Naive B cell (primary cell): ENCODE data around the gene RTKN2. TPM values are rescaled to one million over a fixed set of nuclear protein-coding genes. Genes with fewer than 3 reads are reported as not detected.
"Not testable (repeated sequence)": the region's sequence is repeated elsewhere in the genome, so short reads cannot be mapped to it uniquely, and the experiment has no call there.

Experiments
- ATAC-seq, 2 donors: fragments of 150-1000 bp; cut with Tn5 transposase; 2 replicates each; pipeline ENCODE4 v1.10.0; 2021; ENCODE audit warnings: low read depth in 2 of 2, mild to moderate bottlenecking in 2 of 2, moderate library complexity in 2 of 2
- DNase-seq: peaks from one replicate; pipeline ENCODE4 v3.0.0; 2022
- H3K27ac Mint-ChIP-seq, 6 donors: one replicate each; pipeline ENCODE4 v1.8.0; 2020 to 2022; ENCODE audit warnings: mild to moderate bottlenecking in 6 of 6, mixed read lengths in 6 of 6, moderate library complexity in 5 of 6, inconsistent platforms in 2 of 6
- H3K27me3 Mint-ChIP-seq, 3 donors: one replicate each; pipeline ENCODE4 v1.8.0; 2021 to 2022; ENCODE audit warnings: mixed read lengths in 3 of 3, mild to moderate bottlenecking in 1 of 3
- H3K36me3 Mint-ChIP-seq, 2 donors: one replicate each; pipeline ENCODE4 v1.8.0; 2020 to 2022; ENCODE audit warnings: mixed read lengths in 2 of 2, inconsistent platforms in 1 of 2, mild to moderate bottlenecking in 1 of 2
- H3K4me1 Mint-ChIP-seq, 3 donors: one replicate each; pipeline ENCODE4 v1.8.0; 2020 to 2022; ENCODE audit warnings: mixed read lengths in 3 of 3, inconsistent platforms in 1 of 3, mild to moderate bottlenecking in 1 of 3, moderate library complexity in 1 of 3
- H3K4me3 Mint-ChIP-seq, 8 donors: one replicate each; pipeline ENCODE4 v1.8.0; 2020 to 2022; ENCODE audit warnings: mild to moderate bottlenecking in 8 of 8, mixed read lengths in 8 of 8, moderate library complexity in 8 of 8, inconsistent platforms in 2 of 8
- H3K9me3 Mint-ChIP-seq, 7 donors: one replicate each; pipeline ENCODE4 v1.8.0; 2020 to 2022; ENCODE audit warnings: mixed read lengths in 7 of 7, mild to moderate bottlenecking in 5 of 7, inconsistent platforms in 2 of 7, moderate library complexity in 1 of 7
- polyA plus RNA-seq, 6 donors: library from polyadenylated mRNA; unstranded; fragments of 300-500 nt; fragmentation: Illumina TruSeq; gene quantifications; one replicate each; pipeline ENCODE4 v1.2.3, GENCODE V29; 2021; ENCODE audit warnings: low read depth in 6 of 6

RTKN2 gene
- polyA plus RNA-seq, 6 donors from 2014 or later = 0.04 to 0.73 (median 0.17) TPM

DNA sequence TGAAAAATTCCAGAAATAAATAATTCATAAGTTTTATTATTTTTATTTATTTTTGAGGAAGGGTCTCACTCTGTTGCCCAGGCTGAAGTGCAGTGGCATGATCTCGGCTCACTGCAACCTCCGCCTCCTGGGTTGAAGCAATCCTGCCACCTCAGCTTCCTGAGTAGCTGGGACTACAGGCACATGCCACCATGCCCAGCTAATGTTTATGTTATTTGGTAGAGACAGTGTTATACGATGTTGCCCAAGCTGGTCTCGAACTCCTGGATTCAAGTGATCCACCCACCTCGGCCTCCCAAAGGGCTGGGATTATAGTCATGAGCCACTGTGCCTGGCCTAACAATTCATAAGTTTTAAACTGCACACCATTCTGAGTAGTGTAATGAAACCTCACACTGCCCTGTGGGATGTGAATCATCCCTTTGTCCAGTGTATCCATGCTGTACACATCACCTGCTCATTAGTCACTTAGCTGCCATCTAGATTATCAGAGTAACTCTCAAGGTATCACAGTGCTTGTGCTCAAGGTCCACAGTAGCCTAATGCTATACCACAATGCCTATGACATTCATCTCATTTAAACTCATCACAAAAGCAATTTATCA, 17.9 kb downstream of the RTKN2 start:
- ATAC-seq (no peak), DNase-seq (no peak)
- Mint-ChIP-seq H3K27ac (peak overlapping the region in 1 of 6 donors; percentile 47), H3K36me3 (no peaks in the 10 kb centered on the region), H3K27me3 (no peaks in the 10 kb centered on the region), H3K4me1 (peaks cover 3 to 6% (median 4%) of the 10 kb centered on the region in 3 donors), H3K9me3 (peaks cover 0 to 4% (median 0%) of the 10 kb centered on the region in 7 donors), H3K4me3 (no peak overlapping the region)

DNA sequence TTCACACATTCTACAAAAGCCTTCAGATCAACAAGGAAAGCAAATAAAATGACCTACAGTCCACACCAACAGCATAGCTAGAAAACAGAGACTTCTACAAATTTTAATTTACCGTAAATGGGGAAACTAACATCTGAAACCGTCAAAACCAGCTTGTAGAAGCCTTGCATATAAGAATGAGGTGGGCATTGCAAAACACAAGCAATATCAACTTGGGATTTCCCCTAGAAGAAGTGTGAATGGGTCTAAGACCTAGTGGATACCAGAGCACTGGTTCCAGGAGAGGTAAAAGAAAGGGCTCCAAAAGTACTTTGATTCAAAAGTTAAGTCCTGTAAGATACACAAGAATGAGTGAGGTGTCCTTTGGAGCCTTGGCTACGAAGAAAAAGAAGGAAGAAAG, 18.7 kb downstream of the RTKN2 start:
- Mint-ChIP-seq H3K4me1 (peaks cover 9 to 12% (median 10%) of the 10 kb centered on the region in 3 donors), H3K9me3 (peaks cover 0 to 4% (median 0%) of the 10 kb centered on the region in 7 donors), H3K27me3 (no peaks in the 10 kb centered on the region), H3K27ac (peak overlapping the region in 1 of 6 donors; percentile 88), H3K36me3 (no peaks in the 10 kb centered on the region), H3K4me3 (no peak overlapping the region)
- no peak for DNase-seq
- ATAC-seq = no peak

DNA sequence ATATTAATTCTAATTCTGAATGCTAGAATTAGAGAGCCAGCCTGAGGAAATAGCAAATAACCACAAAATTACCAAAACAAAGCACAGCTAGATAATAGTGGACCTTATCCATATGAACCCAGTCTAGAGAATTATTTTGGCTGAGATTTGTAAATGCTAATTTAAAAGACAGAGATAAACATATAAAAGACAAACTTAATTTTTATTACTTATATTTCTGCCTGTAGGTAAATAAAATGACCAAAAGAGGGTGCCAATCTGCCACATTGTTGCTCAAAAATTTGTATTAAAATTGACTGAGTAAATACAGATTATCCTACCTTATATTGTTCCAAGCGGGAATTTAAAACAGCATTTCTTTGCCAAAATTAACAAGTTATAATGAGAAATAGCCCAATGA, 20.2 kb downstream of the RTKN2 start:
- no peak overlapping the region for H3K27ac Mint-ChIP-seq
- no peak overlapping the region for H3K4me3 Mint-ChIP-seq
- no peaks in the 10 kb centered on the region for H3K27me3 Mint-ChIP-seq
- H3K4me1 Mint-ChIP-seq = peaks cover 15 to 23% (median 19%) of the 10 kb centered on the region in 3 donors
- no peaks in the 10 kb centered on the region for H3K36me3 Mint-ChIP-seq
- no peaks in the 10 kb centered on the region for H3K9me3 Mint-ChIP-seq
- no peak for ATAC-seq
- no peak for DNase-seq

DNA sequence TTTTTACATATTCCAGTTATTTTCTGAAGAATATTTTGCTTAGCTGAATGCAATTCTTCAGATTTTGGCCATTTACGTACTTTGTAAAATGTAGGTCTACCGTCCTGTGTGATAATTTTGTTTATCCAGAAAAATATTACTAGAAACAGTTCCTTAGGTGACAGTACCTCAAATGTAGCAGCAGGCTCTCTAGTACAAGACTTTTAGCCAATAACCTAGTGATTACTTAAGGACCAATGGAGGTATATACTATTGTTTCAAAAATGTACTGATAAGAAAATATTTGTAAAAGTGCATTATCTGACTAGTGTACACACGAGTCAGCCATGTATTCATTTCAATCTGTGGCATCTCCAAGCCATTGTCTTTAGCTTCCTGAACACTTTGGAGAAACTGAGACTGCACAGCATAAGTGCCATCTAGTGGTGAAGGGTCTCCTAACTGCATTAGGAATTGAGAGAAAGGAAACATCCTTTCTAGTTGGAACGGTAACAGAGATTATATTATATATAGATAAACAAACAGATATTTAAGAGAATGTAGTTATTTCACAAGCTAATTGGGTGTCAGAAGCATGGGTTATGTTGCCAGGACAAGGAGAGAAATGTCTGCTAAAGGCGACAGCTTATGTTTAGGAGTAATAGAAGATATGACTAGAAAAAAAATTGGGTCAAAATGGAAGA, 23.7 kb downstream of the RTKN2 start:
- no peaks in the 10 kb centered on the region for H3K36me3 Mint-ChIP-seq
- DNase-seq (peak; percentile 53), ATAC-seq (peak; percentile 52 to 65)
- H3K4me1 Mint-ChIP-seq = peaks cover 19 to 53% (median 29%) of the 10 kb centered on the region in 3 donors
- no peaks in the 10 kb centered on the region for H3K27me3 Mint-ChIP-seq
- H3K27ac Mint-ChIP-seq = peak overlapping the region; percentile 18 to 95 (median 74)
- H3K9me3 Mint-ChIP-seq = peaks cover 0 to 1% (median 0%) of the 10 kb centered on the region in 7 donors
- H3K4me3 Mint-ChIP-seq = peak overlapping the region in 7 of 8 donors; percentile 6 to 70 (median 64)

DNA sequence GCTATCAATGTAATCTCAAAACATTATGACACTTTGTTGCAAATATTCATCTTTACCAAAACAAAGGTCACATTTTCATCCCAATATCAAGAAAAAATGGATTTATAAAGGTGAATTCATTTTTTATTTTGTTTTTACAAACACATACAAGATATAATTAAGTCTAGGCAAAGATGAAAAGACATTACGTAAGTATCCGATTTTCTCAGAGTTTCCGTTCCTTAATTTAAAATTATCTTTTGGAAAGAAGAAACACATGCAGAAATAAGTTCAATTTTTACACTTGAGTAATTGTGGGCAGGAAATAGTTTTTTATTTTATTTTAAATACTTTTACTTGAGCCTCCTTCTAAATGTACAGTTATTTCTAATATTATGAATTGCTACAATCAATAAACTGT, 24.6 kb downstream of the RTKN2 start:
- H3K36me3 Mint-ChIP-seq = no peaks in the 10 kb centered on the region
- H3K9me3 Mint-ChIP-seq = peaks cover 0 to 1% (median 0%) of the 10 kb centered on the region in 7 donors
- peak overlapping the region; percentile 6 to 86 (median 72) for H3K4me3 Mint-ChIP-seq
- peaks cover 18 to 54% (median 29%) of the 10 kb centered on the region in 3 donors for H3K4me1 Mint-ChIP-seq
- peak overlapping the region; percentile 91 to 98 (median 97) for H3K27ac Mint-ChIP-seq
- H3K27me3 Mint-ChIP-seq = no peaks in the 10 kb centered on the region
- DNase-seq (peak; percentile 59), ATAC-seq (peak; percentile 78 to 83)

DNA sequence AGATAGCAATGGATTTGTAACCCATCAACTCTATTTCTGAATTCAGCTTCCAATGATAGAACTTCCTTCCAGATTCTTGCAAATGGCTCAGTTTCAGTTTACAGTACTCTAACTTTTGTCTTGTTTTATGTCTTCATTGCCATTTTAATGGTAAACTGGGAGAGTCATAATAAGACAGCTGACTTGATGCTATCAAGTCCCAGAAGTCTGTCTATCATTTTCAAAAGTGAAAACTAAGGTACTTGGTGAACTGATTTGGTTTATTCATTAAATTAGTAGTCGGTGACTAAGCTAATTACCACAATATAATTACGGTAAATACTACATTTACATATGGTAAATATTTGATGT, 25.0 kb downstream of the RTKN2 start:
- Mint-ChIP-seq H3K4me1 (peaks cover 18 to 57% (median 29%) of the 10 kb centered on the region in 3 donors), H3K36me3 (no peaks in the 10 kb centered on the region), H3K4me3 (peak overlapping the region; percentile 52 to 86 (median 72)), H3K27me3 (no peaks in the 10 kb centered on the region), H3K9me3 (peaks cover 0 to 1% (median 0%) of the 10 kb centered on the region in 7 donors), H3K27ac (peak overlapping the region; percentile 91 to 98 (median 97))
- ATAC-seq (peak; percentile 20), DNase-seq (no peak)

DNA sequence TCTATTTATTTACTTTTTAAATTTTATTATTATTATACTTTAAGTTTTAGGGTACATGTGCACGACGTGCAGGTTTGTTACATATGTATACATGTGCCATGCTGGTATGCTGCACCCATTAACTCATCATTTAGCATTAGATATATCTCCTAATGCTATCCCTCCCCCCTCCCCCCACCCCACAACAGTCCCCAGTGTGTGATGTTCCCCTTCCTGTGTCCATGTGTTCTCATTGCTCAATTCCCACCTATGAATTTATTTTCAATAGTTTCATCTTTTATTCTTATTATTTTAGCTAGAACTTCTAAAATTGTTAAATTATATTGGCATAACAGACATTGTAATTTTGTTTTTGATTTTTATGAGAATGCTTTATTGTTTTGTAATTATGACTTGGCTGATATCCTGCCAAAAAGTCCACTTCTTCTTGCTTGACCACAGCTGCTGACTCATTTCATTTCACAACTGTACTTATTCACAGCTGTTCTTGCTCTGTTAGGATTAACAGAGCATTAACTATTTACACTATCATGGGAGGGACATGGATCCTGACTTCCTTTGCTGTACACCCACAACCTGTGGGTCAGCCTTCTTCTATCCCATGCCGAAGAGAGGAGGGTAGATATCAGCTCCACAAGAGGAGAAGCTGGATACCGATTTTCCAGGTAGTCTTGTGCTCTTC, 25.5 kb downstream of the RTKN2 start:
- Mint-ChIP-seq H3K4me3 (peak overlapping the region; percentile 52 to 86 (median 72)), H3K4me1 (peaks cover 18 to 61% (median 29%) of the 10 kb centered on the region in 3 donors), H3K27ac (peak overlapping the region; percentile 91 to 98 (median 97))
- ATAC-seq, H3K36me3 Mint-ChIP-seq, H3K27me3 Mint-ChIP-seq, DNase-seq, H3K9me3 Mint-ChIP-seq: not testable (repeated sequence)

DNA sequence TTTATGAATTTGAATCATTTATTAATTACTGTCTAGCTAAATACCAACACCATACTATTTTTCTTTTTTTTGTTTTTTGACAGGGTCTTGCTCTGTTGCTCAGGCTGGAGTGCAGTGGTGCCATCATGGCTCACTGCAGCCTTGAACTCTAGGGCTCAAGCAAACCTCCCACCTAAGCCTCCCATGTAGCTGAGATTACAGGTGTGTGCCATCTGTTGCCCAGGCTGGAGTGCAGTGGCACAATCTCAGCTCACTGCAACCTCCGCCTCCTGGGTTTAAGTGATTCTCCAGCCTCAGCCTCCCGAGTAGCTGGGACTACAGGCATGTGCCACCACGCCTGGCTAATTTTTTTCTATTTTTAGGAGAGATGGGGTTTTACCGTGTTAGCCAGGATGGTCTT, 27.1 kb downstream of the RTKN2 start:
- not testable (repeated sequence) for H3K9me3 Mint-ChIP-seq

DNA sequence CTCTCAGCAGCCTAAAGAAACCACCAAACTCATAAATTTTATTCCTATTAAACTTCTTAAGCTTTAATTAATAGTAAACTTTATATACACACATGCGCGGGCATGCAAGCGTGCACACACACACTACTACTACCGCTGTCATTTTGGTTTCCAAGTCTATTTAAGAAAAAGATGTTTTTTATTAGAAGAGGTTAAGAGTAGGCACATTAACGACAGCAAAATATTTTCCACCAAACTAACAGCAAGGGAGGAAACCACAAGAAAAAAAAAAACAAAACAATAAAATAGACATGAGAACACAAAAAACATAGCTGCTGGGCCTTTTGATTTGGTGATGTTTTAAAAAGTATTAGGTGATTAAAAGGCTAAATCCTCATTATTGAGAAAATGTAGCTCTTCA, 28.6 kb downstream of the RTKN2 start:
- DNase-seq (no peak), ATAC-seq (no peak)
- peaks cover 0 to 1% (median 0%) of the 10 kb centered on the region in 7 donors for H3K9me3 Mint-ChIP-seq
- peak overlapping the region in 7 of 8 donors; percentile 22 to 71 (median 41) for H3K4me3 Mint-ChIP-seq
- peaks cover 13 to 61% (median 32%) of the 10 kb centered on the region in 3 donors for H3K4me1 Mint-ChIP-seq
- no peaks in the 10 kb centered on the region for H3K36me3 Mint-ChIP-seq
- H3K27me3 Mint-ChIP-seq = no peaks in the 10 kb centered on the region
- peak overlapping the region in 5 of 6 donors; percentile 44 to 76 (median 66) for H3K27ac Mint-ChIP-seq

More for the DNA sequence above, 27.1 kb downstream of the RTKN2 start:
- ATAC-seq, DNase-seq, H3K27me3 Mint-ChIP-seq, H3K36me3 Mint-ChIP-seq: not testable (repeated sequence)
- peaks cover 18 to 67% (median 34%) of the 10 kb centered on the region in 3 donors for H3K4me1 Mint-ChIP-seq
- peak overlapping the region in 2 of 8 donors; percentile 73 to 75 for H3K4me3 Mint-ChIP-seq
- H3K27ac Mint-ChIP-seq = peak overlapping the region in 4 of 6 donors; percentile 47 to 91 (median 70)

DNA sequence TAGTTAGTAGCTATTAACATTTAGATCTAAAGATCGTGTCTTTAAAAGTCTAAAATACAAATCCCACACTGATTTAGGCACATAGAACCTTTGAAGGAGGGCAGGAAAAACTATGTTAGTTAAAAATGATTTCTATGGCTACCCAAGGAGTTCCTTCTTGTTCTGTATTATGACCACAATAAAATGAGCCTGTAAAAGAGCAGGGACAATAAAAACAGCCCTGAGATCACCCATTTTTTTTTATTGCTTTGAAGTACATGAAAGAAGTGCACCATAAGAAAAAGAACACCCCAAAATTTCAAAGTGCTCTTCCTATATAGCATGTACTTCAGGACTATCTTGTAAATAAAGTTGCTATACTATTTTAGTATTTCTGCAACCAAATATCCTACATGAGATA, 29.8 kb downstream of the RTKN2 start:
- H3K27ac Mint-ChIP-seq = peak overlapping the region in 1 of 6 donors; percentile 7
- H3K4me3 Mint-ChIP-seq = no peak overlapping the region
- H3K9me3 Mint-ChIP-seq = peaks cover 0 to 1% (median 0%) of the 10 kb centered on the region in 7 donors
- H3K36me3 Mint-ChIP-seq = no peaks in the 10 kb centered on the region
- H3K4me1 Mint-ChIP-seq = peaks cover 10 to 59% (median 39%) of the 10 kb centered on the region in 3 donors
- DNase-seq (no peak), ATAC-seq (no peak)
- no peaks in the 10 kb centered on the region for H3K27me3 Mint-ChIP-seq

DNA sequence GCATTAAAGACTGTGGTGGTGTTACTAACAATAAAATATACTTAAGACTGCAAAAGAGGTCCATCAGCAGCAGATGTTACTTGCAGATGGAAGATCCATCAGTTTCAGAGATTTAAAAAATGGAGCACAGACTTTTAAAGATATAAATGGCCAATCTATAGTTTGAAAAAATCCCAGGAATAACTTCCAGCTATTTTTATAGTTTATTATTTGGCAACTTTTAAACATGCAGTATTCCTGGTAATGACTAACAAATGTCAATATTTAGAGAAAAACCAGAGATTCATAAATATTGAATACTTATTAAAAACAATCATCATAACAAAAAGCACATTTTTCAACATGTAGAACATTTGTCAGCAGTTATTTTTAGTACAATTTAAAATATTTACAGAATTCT, 30.7 kb downstream of the RTKN2 start:
- Mint-ChIP-seq H3K27me3 (no peaks in the 10 kb centered on the region), H3K4me3 (no peak overlapping the region), H3K4me1 (peaks cover 4 to 50% (median 31%) of the 10 kb centered on the region in 3 donors), H3K36me3 (no peaks in the 10 kb centered on the region), H3K27ac (peak overlapping the region in 1 of 6 donors; percentile 22), H3K9me3 (peaks cover 0 to 1% (median 0%) of the 10 kb centered on the region in 7 donors)
- DNase-seq (no peak), ATAC-seq (no peak)

DNA sequence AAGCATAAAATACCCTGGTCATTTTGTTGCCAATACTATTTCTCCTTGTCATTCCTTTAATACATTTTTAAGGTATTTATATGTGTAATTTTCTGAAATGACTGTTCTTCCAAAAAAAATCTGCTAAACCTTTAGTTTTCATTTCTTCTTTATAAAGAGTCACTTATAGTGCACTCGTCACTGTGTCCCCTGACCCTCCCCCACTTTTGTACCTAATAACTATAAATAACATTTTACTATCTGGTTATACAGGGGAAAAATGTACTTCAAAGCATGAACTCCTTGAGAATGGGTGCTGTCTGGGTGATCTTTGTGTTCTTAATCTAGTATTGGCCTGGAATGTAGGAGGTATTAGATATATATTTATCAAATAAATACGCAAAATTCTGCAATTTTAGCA, 31.1 kb downstream of the RTKN2 start:
- H3K27ac Mint-ChIP-seq = peak overlapping the region in 1 of 6 donors; percentile 22
- peaks cover 4 to 48% (median 31%) of the 10 kb centered on the region in 3 donors for H3K4me1 Mint-ChIP-seq
- H3K36me3 Mint-ChIP-seq = no peaks in the 10 kb centered on the region
- H3K9me3 Mint-ChIP-seq = peaks cover 0 to 1% (median 0%) of the 10 kb centered on the region in 7 donors
- H3K27me3 Mint-ChIP-seq = no peaks in the 10 kb centered on the region
- DNase-seq (no peak), ATAC-seq (no peak)
- H3K4me3 Mint-ChIP-seq = no peak overlapping the region

DNA sequence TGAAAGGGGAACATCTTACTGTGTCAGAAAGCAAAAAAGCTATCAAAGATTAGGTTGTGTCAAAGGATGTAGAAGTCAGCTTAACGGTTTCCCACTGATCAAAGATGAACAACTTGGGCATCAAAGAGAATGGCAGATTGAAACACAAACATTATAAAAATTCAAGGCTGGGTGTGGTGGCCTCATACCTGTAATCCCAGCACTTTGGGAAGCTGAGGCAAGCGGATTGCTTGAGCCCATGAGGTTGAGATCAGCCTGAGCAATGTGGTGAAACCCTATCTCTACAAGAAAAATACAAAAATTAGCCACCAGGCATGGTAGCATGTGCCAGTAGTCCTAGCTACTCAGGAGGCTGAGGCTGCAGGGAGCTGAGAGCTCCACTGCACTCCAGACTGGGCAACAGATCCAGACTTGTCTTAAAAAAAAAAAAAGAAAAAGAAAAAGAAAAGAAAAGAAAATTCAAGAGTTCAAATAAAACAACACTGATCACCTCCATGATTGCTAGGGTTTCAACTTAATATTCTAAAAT, 34.5 kb downstream of the RTKN2 start:
- H3K4me1 Mint-ChIP-seq = peaks cover 0 to 23% (median 20%) of the 10 kb centered on the region in 3 donors
- DNase-seq (no peak), ATAC-seq (no peak)
- H3K4me3 Mint-ChIP-seq = peak overlapping the region in 1 of 8 donors; percentile 73
- no peaks in the 10 kb centered on the region for H3K36me3 Mint-ChIP-seq
- no peaks in the 10 kb centered on the region for H3K9me3 Mint-ChIP-seq
- peak overlapping the region in 1 of 6 donors; percentile 52 for H3K27ac Mint-ChIP-seq
- no peaks in the 10 kb centered on the region for H3K27me3 Mint-ChIP-seq
